K562 (cell line): Measurements from ENCODE around the gene SLC7A6OS. TPM values are rescaled to one million over a fixed set of nuclear protein-coding genes. Genes with fewer than 3 reads are reported as not detected.

Experiments
- ARID4B ChIP-seq: sonication (generic); formaldehyde crosslinking; IDR thresholded peaks from 2 replicates; pipeline ENCODE4 v1.8.0; 2022; ENCODE audit warnings: mild to moderate bottlenecking, missing genetic modification reagents
- CGGBP1 ChIP-seq: fragments of 250-450 bp; sonication (Bioruptor Pico); IDR thresholded peaks from 2 replicates; pipeline ENCODE4 v1.9.0; 2021; ENCODE audit warnings: mild to moderate bottlenecking
- HDAC3 ChIP-seq: fragments of 450-650 bp; IDR thresholded peaks from 2 replicates; pipeline ENCODE4 v1.6.1; 2018; ENCODE audit warnings: borderline replicate concordance, mild to moderate bottlenecking, moderate library complexity; ENCODE audit not compliant: partially characterized antibody
- HMG20A ChIP-seq: fragments of 450-650 bp; formaldehyde crosslinking; conservative IDR thresholded peaks from 2 replicates; pipeline ENCODE4 v1.4.0; 2020; ENCODE audit warnings: mild to moderate bottlenecking, mixed read lengths
- JUN ChIP-seq, 2 experiments: sonication (generic) in 1 of 2; formaldehyde crosslinking in 1 of 2; IDR thresholded peaks; 2 replicates each; pipeline versions ENCODE4 v1.6.1 to v1.8.0; 2012 to 2022; ENCODE audit warnings: borderline replicate concordance in 2 of 2, mild to moderate bottlenecking in 2 of 2, improper control_type of control experiment in 1 of 2, low read depth in 1 of 2, low read length in 1 of 2, missing genetic modification reagents in 1 of 2
- KAT7 ChIP-seq: sonication (generic); formaldehyde crosslinking; IDR thresholded peaks from 2 replicates; pipeline ENCODE4 v1.8.0; 2022; ENCODE audit warnings: missing genetic modification reagents, mild to moderate bottlenecking, borderline replicate concordance
- MTA2 ChIP-seq: fragments of 450-650 bp; IDR thresholded peaks from 2 replicates; pipeline ENCODE4 v1.6.1; 2016; ENCODE audit warnings: low read depth
- NR1H2 ChIP-seq: sonication (generic); formaldehyde crosslinking; IDR thresholded peaks from 2 replicates; pipeline ENCODE4 v1.4.0; 2020; ENCODE audit warnings: mild to moderate bottlenecking, missing genetic modification reagents
- POLR2H ChIP-seq: IDR thresholded peaks from 2 replicates; pipeline ENCODE4 v1.6.1; 2016; ENCODE audit warnings: missing genetic modification characterization, low read depth, mild to moderate bottlenecking, control low read depth, missing compliant biosample characterization, moderate library complexity
- RNF219 ChIP-seq: fragments of 250-450 bp; sonication (Bioruptor Pico); IDR thresholded peaks from 2 replicates; pipeline ENCODE4 v1.5.0; 2022; ENCODE audit warnings: mild to moderate bottlenecking
- SETDB1 ChIP-seq: IDR thresholded peaks from one replicate; pipeline ENCODE4 v1.6.1; 2012; ENCODE audit warnings: low read length, control low read depth, inconsistent platforms
- SP2 ChIP-seq: IDR thresholded peaks from 2 replicates; pipeline ENCODE4 v1.6.1; 2011; ENCODE audit warnings: mild to moderate bottlenecking, low read depth, low read length, moderate library complexity; ENCODE audit not compliant: poor library complexity, severe bottlenecking; ENCODE audit errors: extremely low read depth
- TAF15 ChIP-seq: fragments of 200-400 bp; formaldehyde crosslinking; IDR thresholded peaks from 2 replicates; pipeline ENCODE4 v1.6.1; 2017; ENCODE audit warnings: mild to moderate bottlenecking, low read depth, low read length, moderate library complexity
- TCF7 ChIP-seq: sonication (generic); IDR thresholded peaks from 2 replicates; pipeline ENCODE4 v1.6.1; 2016; ENCODE audit warnings: antibody characterized with exemption, borderline replicate concordance
- UBTF ChIP-seq, 2 experiments: IDR thresholded peaks; 2 replicates each; pipeline ENCODE4 v1.6.1; 2012; ENCODE audit warnings: improper control_type of control experiment in 2 of 2, low read depth in 2 of 2, low read length in 2 of 2, borderline replicate concordance in 1 of 2
- ZNF140 ChIP-seq: fragments of 250-450 bp; sonication (Bioruptor Pico); IDR thresholded peaks from 2 replicates; pipeline ENCODE4 v1.8.0; 2021; ENCODE audit warnings: moderate library complexity, mild to moderate bottlenecking, inconsistent platforms
- ZNF707 ChIP-seq: fragments of 250-450 bp; sonication (Bioruptor Pico); conservative IDR thresholded peaks from 2 replicates; pipeline ENCODE4 v1.8.0; 2022; ENCODE audit warnings: inconsistent platforms, mild to moderate bottlenecking, moderate library complexity
- polyA plus RNA-seq, 8 experiments: library from polyadenylated mRNA; depleted of rRNA in 4 of 8; stranded (reverse) in 5 of 8; unstranded in 3 of 8; fragments of >200 nt; fragmentation: Nextera tagmentation in 2 of 8; fragmentation: Illumina TruSeq in 1 of 8; extraction: Ambion mirVana in 2 of 8; extraction: Trizol in 1 of 8; gene quantifications; 2 replicates each; pipeline versions ENCODE4 v1.2.1 to v1.2.3, GENCODE V29; 2011 to 2014; ENCODE audit warnings: inconsistent platforms in 1 of 8, missing spikeins in 1 of 8
- total RNA-seq, 7 experiments: library from RNA; depleted of rRNA in 6 of 7; stranded (reverse); fragments of >200 nt in 6 of 7; fragmentation: Illumina TruSeq in 2 of 7; extraction: Trizol in 2 of 7; gene quantifications; 2 replicates each; pipeline versions ENCODE4 v1.2.1 to v1.2.3, GENCODE V29; 2011 to 2021; ENCODE audit warnings: low replicate concordance in 1 of 7

The SLC7A6OS gene
- total and polyA plus RNA-seq, 9 of the 15 experiments (the other 6 are each of a cell fraction or from before 2014, with no cell fraction given), result 2.7 to 23.6 (median 17.2) TPM

- TF ChIP-seq ARID4B (CRISPR knock-in tag) (no peak), RNF219 (CRISPR knock-in tag) (no peak), TCF7 (no peak), SETDB1 (no peak), NR1H2 (no peak), KAT7 (peak; percentile 53; the same call in 1 of the 2 replicates), MTA2 (no peak), SP2 (no peak), JUN (IDR thresholded peaks at IDR 0.05; ENCODE audit: borderline replicate concordance, low read depth, low read length) (no peak), JUN (CRISPR knock-in tag; IDR thresholded peaks at IDR 0.05; ENCODE audit: borderline replicate concordance) (no peak), ZNF707 (no peak), UBTF (IDR thresholded peaks at IDR 0.05; ENCODE audit: borderline replicate concordance in 1 of 2, low read depth in 2 of 2, low read length in 2 of 2) (no peak), TAF15 (no peak), POLR2H (tag) (no peak), CGGBP1 (no peak), HMG20A (CRISPR knock-in tag) (no peak), HDAC3 (no peak), ZNF140 (CRISPR knock-in tag) (no peak)
Measured at GRCh38 chr16:68265078-68265920, 45.4 kb downstream of the SLC7A6OS start (continued).
